ENCODE data around the gene COA3. TPM values are rescaled to one million over a fixed set of nuclear protein-coding genes. Genes with fewer than 3 reads are reported as not detected.
A peak's percentile ranks its signal among the peaks of the same experiment; 100 is the strongest.

COA3 gene
- total RNA-seq, 1 experiment from 2014 or later: 44.6 TPM

- ChIA-PET CTCF (no interaction called here), POLR2A (ENCODE audit: unreplicated experiment) (interaction anchor here (0.6 to 1.0 kb wide), 3 partner anchors 16 to 43 kb away, joined by 3 to 6 read pairs (median 3); partner anchors contain the start of gene BECN1)
- Histone ChIP-seq H3K4me3 (ENCODE audit: low read length) (no peak overlapping the region), H3K27me3 (ENCODE audit: low read length) (no peaks in the 10 kb centered on the region), H3K36me3 (ENCODE audit: low read depth, low read length) (no peaks in the 10 kb centered on the region; the same call in 1 of the 2 replicates), H3K9me2 (replicated peaks; ENCODE audit: low read length) (no peaks in the 10 kb centered on the region), H3K9me3 (ENCODE audit: low read length) (no peaks in the 10 kb centered on the region), H2AFZ (ENCODE audit: low read length) (no peak overlapping the region), H4K20me1 (ENCODE audit: low read length) (no peaks in the 10 kb centered on the region), H3K9ac (ENCODE audit: low read length) (no peak overlapping the region), H3F3A (ENCODE audit: low read length, unreplicated experiment) (no peaks in the 10 kb centered on the region), H3K4me2 (ENCODE audit: low read length) (no peak overlapping the region), H3K79me2 (ENCODE audit: low read length) (no peaks in the 10 kb centered on the region), H3K27ac (ENCODE audit: low read length) (no peak overlapping the region), H3K4me1 (ENCODE audit: insufficient read depth, low read length) (peaks cover 14% of the 10 kb centered on the region)
- TF ChIP-seq EZH2 (IDR thresholded peaks at IDR 0.05; ENCODE audit: low read length, unreplicated experiment): no peak
- no peak for TF ChIP-seq EZH2phosphoT487 (IDR thresholded peaks at IDR 0.05; ENCODE audit: borderline replicate concordance, low read length)
- TF ChIP-seq, protein P1, sequence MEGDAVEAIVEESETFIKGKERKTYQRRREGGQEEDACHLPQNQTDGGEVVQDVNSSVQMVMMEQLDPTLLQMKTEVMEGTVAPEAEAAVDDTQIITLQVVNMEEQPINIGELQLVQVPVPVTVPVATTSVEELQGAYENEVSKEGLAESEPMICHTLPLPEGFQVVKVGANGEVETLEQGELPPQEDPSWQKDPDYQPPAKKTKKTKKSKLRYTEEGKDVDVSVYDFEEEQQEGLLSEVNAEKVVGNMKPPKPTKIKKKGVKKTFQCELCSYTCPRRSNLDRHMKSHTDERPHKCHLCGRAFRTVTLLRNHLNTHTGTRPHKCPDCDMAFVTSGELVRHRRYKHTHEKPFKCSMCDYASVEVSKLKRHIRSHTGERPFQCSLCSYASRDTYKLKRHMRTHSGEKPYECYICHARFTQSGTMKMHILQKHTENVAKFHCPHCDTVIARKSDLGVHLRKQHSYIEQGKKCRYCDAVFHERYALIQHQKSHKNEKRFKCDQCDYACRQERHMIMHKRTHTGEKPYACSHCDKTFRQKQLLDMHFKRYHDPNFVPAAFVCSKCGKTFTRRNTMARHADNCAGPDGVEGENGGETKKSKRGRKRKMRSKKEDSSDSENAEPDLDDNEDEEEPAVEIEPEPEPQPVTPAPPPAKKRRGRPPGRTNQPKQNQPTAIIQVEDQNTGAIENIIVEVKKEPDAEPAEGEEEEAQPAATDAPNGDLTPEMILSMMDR (conservative IDR thresholded peaks at IDR 0.05; ENCODE audit: low read depth, low read length): no peak
- intact Hi-C loops (cut with micrococcal nuclease): no loop called here
- no TSS peak for BruUV-seq (replicated peaks)
- DNase-seq (no peak), ATAC-seq (no peak)
Observed at GRCh38 chr17:42806249-42806648, 7.7 kb upstream of the COA3 start.

DNA sequence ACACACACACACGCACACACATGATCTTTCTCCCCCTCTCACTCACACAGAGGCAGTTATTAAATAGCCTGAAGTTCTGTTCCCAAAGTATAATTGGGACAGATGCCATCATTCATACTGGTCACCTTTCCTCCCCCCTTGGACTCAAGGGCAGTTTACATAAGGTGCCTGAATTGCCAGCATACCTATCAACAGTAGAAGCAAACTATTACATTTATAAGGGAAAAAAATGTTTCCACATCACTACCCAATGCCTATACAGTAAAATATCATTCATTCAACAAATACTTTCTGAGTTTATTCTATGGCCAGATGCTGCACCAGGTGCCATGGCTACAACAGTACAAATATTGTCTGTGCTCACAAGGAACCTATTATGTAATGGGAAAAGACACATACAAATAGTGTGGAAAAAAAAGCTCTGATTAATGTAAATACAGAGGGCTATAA, 6.4 kb upstream of the COA3 start:
- H3K79me2 ChIP-seq (ENCODE audit: low read length): no peaks in the 10 kb centered on the region
- no peak overlapping the region for H2AFZ ChIP-seq (ENCODE audit: low read length)
- BruUV-seq (replicated peaks): no TSS peak
- no peaks in the 10 kb centered on the region for H3K27me3 ChIP-seq (ENCODE audit: low read length)
- H3K9me2 ChIP-seq (replicated peaks; ENCODE audit: low read length): no peaks in the 10 kb centered on the region
- no peak overlapping the region for H3K9ac ChIP-seq (ENCODE audit: low read length)
- DNase-seq (peak; percentile 30), ATAC-seq (peak; percentile 68)
- TF ChIP-seq EZH2phosphoT487 (IDR thresholded peaks at IDR 0.05; ENCODE audit: borderline replicate concordance, low read length) (no peak), EZH2 (IDR thresholded peaks at IDR 0.05; ENCODE audit: low read length, unreplicated experiment) (no peak)
- TF ChIP-seq, protein P1 (conservative IDR thresholded peaks at IDR 0.05; ENCODE audit: low read depth, low read length): no peak
- peaks cover 14% of the 10 kb centered on the region for H3K4me1 ChIP-seq (ENCODE audit: insufficient read depth, low read length)
- CTCF ChIA-PET: no interaction called here
- H3K4me2 ChIP-seq (ENCODE audit: low read length): no peak overlapping the region
- H3K4me3 ChIP-seq (ENCODE audit: low read length): no peak overlapping the region
- no peaks in the 10 kb centered on the region for H3K9me3 ChIP-seq (ENCODE audit: low read length)
- POLR2A ChIA-PET (ENCODE audit: unreplicated experiment): interaction anchor here (0.6 to 1.0 kb wide), 5 partner anchors 19 to 829 kb away, joined by 3 to 10 read pairs (median 5); partner anchors contain the start of gene BECN1
- peak overlapping the region; percentile 29; the same call in 1 of the 2 replicates for H3K27ac ChIP-seq (ENCODE audit: low read length)
- H3K36me3 ChIP-seq (ENCODE audit: low read depth, low read length): no peaks in the 10 kb centered on the region
- no peaks in the 10 kb centered on the region for H3F3A ChIP-seq (ENCODE audit: low read length, unreplicated experiment)
- no peaks in the 10 kb centered on the region for H4K20me1 ChIP-seq (ENCODE audit: low read length)
- intact Hi-C loops (cut with micrococcal nuclease): no loop called here

Data from PC-3 (cell line).